GM23338 (cell line): ENCODE measurements around the gene SIDT1. TPM values are rescaled to one million over a fixed set of nuclear protein-coding genes. Genes with fewer than 3 reads are reported as not detected.

Experiments
- ATAC-seq: fragments of 200-7000 bp; cut with Tn5 transposase; 3 replicates; pipeline ENCODE4 v1.9.1; 2020
- DNase-seq: peaks from one replicate; pipeline ENCODE4 v3.0.0-alpha.2; 2015; ENCODE audit warnings: low spot score
- H2AFZ ChIP-seq: fragments of 200-600 bp; sonication (generic); 2 replicates; pipeline ENCODE4 v1.8.0; 2016; ENCODE audit warnings: antibody characterized with exemption, mild to moderate bottlenecking, moderate library complexity
- H3F3A ChIP-seq: fragments of 200-600 bp; sonication (generic); replicated peaks from 2 replicates; pipeline ENCODE4 v1.8.0; 2017; ENCODE audit warnings: antibody characterized with exemption, mixed run types, low read depth
- H3K27ac ChIP-seq: fragments of 200-600 bp; sonication (generic); 2 replicates; pipeline ENCODE4 v1.6.1; 2016; ENCODE audit warnings: low read depth
- H3K27me3 ChIP-seq: fragments of 200-600 bp; sonication (generic); 2 replicates; pipeline ENCODE4 v1.8.0; 2016; ENCODE audit warnings: mild to moderate bottlenecking, mixed run types, moderate library complexity; ENCODE audit not compliant: insufficient read depth
- H3K36me3 ChIP-seq: fragments of 200-600 bp; sonication (generic); 2 replicates; pipeline ENCODE4 v1.8.0; 2016; ENCODE audit warnings: mild to moderate bottlenecking; ENCODE audit not compliant: insufficient read depth
- H3K4me1 ChIP-seq: fragments of 200-600 bp; sonication (generic); 2 replicates; pipeline ENCODE4 v1.8.0; 2016; ENCODE audit warnings: mild to moderate bottlenecking, moderate library complexity; ENCODE audit not compliant: insufficient read depth
- H3K4me2 ChIP-seq: fragments of 200-600 bp; sonication (generic); 2 replicates; pipeline ENCODE4 v1.7.1; 2017; ENCODE audit warnings: mixed run types
- H3K4me3 ChIP-seq: fragments of 200-600 bp; sonication (generic); 2 replicates; pipeline ENCODE4 v1.6.1; 2016; ENCODE audit warnings: mixed run types
- H3K79me2 ChIP-seq: fragments of 200-600 bp; sonication (generic); replicated peaks from 2 replicates; pipeline ENCODE4 v1.8.0; 2017; ENCODE audit warnings: mild to moderate bottlenecking; ENCODE audit not compliant: insufficient read depth
- H3K9me2 ChIP-seq: fragments of 200-600 bp; sonication (generic); 2 replicates; pipeline ENCODE4 v1.8.0; 2017; ENCODE audit not compliant: insufficient read depth
- H4K20me1 ChIP-seq: fragments of 200-600 bp; sonication (generic); replicated peaks from 2 replicates; pipeline ENCODE4 v1.8.0; 2017; ENCODE audit warnings: mild to moderate bottlenecking; ENCODE audit not compliant: insufficient read depth
- H3K27ac Mint-ChIP-seq: 2 replicates; pipeline ENCODE4 v1.8.0; 2020; ENCODE audit warnings: inconsistent platforms, mild to moderate bottlenecking, moderate library complexity, mixed read lengths
- H3K27me3 Mint-ChIP-seq: 3 replicates; pipeline ENCODE4 v1.8.0; 2022; ENCODE audit warnings: low read depth, mild to moderate bottlenecking, moderate library complexity, mixed read lengths, inconsistent platforms; ENCODE audit not compliant: insufficient read depth, poor library complexity
- H3K36me3 Mint-ChIP-seq: 3 replicates; pipeline ENCODE4 v1.8.0; 2021; ENCODE audit warnings: low read depth, mild to moderate bottlenecking, inconsistent platforms, moderate library complexity, mixed read lengths
- H3K4me1 Mint-ChIP-seq: 3 replicates; pipeline ENCODE4 v1.8.0; 2020; ENCODE audit warnings: mild to moderate bottlenecking, inconsistent platforms, mixed read lengths
- H3K4me3 Mint-ChIP-seq: 3 replicates; pipeline ENCODE4 v1.8.0; 2021; ENCODE audit warnings: moderate library complexity, mild to moderate bottlenecking, inconsistent platforms, mixed read lengths
- H3K9me3 Mint-ChIP-seq: 3 replicates; pipeline ENCODE4 v1.8.0; 2020; ENCODE audit warnings: moderate library complexity, mild to moderate bottlenecking, inconsistent platforms, mixed read lengths
- CREB1 ChIP-seq: fragments of 250-450 bp; sonication (Bioruptor Pico); IDR thresholded peaks from 2 replicates; pipeline ENCODE4 v1.5.0; 2020; ENCODE audit warnings: low read depth, mild to moderate bottlenecking, moderate library complexity
- CTCF ChIP-seq, 2 experiments: fragments of 200-600 bp in 1 of 2; sonication (generic) in 1 of 2; conservative IDR thresholded peaks; 2 replicates each; pipeline versions ENCODE4 v1.5.1 to v1.6.1; 2016 to 2017; ENCODE audit warnings: antibody characterized with exemption in 2 of 2, low read depth in 2 of 2, mild to moderate bottlenecking in 2 of 2, moderate library complexity in 1 of 2
- EZH2 ChIP-seq: fragments of 200-600 bp; sonication (generic); IDR thresholded peaks from one replicate; pipeline ENCODE4 v1.8.0; 2017; ENCODE audit warnings: antibody characterized with exemption, mild to moderate bottlenecking, low read depth; ENCODE audit not compliant: unreplicated experiment
- EZH2phosphoT487 ChIP-seq: fragments of 200-600 bp; sonication (generic); IDR thresholded peaks from one replicate; pipeline ENCODE4 v1.8.1; 2018; ENCODE audit warnings: antibody characterized with exemption; ENCODE audit not compliant: unreplicated experiment
- JUNB ChIP-seq: IDR thresholded peaks from one replicate; pipeline ENCODE4 v1.6.1; 2016; ENCODE audit warnings: antibody characterized with exemption; ENCODE audit not compliant: unreplicated experiment
- NANOG ChIP-seq: IDR thresholded peaks from 2 replicates; pipeline ENCODE4 v1.6.1; 2016; ENCODE audit warnings: antibody characterized with exemption, borderline replicate concordance
- POLR2AphosphoS5 ChIP-seq: IDR thresholded peaks from 2 replicates; pipeline ENCODE4 v1.6.1; 2016; ENCODE audit warnings: antibody characterized with exemption, low read depth
- STAT1 ChIP-seq: IDR thresholded peaks from one replicate; pipeline ENCODE4 v1.6.1; 2016; ENCODE audit warnings: antibody characterized with exemption; ENCODE audit not compliant: unreplicated experiment
- ZNF114 ChIP-seq: fragments of 250-450 bp; sonication (Bioruptor Pico); IDR thresholded peaks from 2 replicates; pipeline ENCODE4 v1.5.0; 2020; ENCODE audit warnings: mild to moderate bottlenecking, moderate library complexity
- ZNF331 ChIP-seq: fragments of 250-450 bp; sonication (Bioruptor Pico); IDR thresholded peaks from 2 replicates; pipeline ENCODE4 v1.5.0; 2020; ENCODE audit warnings: low read depth, mild to moderate bottlenecking, moderate library complexity
- polyA plus RNA-seq: library from polyadenylated mRNA; unstranded; fragments of >200 nt; fragmentation: Nextera tagmentation; extraction: Ambion mirVana; gene quantifications from 2 replicates; pipeline ENCODE4 v1.2.1, GENCODE V29; 2016
- total RNA-seq: library from RNA; depleted of rRNA; stranded (reverse); fragments of >200 nt; shearing (Covaris generic); gene quantifications from 2 replicates; pipeline ENCODE4 v1.2.3, GENCODE V29; 2014
- TF ChIP-seq, protein P1 (sequence below): IDR thresholded peaks from 2 replicates; pipeline ENCODE4 v1.6.1; 2016; ENCODE audit warnings: antibody characterized with exemption
- TF ChIP-seq, protein P2 (sequence below): IDR thresholded peaks from one replicate; pipeline ENCODE4 v1.6.1; 2018; ENCODE audit warnings: antibody characterized with exemption; ENCODE audit not compliant: unreplicated experiment

The SIDT1 gene
- total and polyA plus RNA-seq, 2 experiments from 2014 or later = 0.10 TPM; not detected in 1

- Histone ChIP-seq H4K20me1 (no peaks in the 10 kb centered on the region), H3K4me3 (no peak overlapping the region), H3K4me1 (no peaks in the 10 kb centered on the region), H3F3A (no peaks in the 10 kb centered on the region), H2AFZ (no peak overlapping the region), H3K4me2 (no peak overlapping the region), H3K79me2 (no peaks in the 10 kb centered on the region), H3K9me2 (no peaks in the 10 kb centered on the region), H3K27ac (no peak overlapping the region), H3K27me3 (peaks cover 3% of the 10 kb centered on the region; the same call in 1 of the 2 replicates), H3K36me3 (no peaks in the 10 kb centered on the region)
- no peaks in the 10 kb centered on the region for H3K36me3 Mint-ChIP-seq
- ATAC-seq (peak; percentile 95), DNase-seq (peak; percentile 91)
- H3K9me3 Mint-ChIP-seq = no peaks in the 10 kb centered on the region
- no peak overlapping the region for H3K27ac Mint-ChIP-seq
- H3K4me1 Mint-ChIP-seq = peaks cover 7% of the 10 kb centered on the region; the same call in 2 of the 3 replicates
- H3K4me3 Mint-ChIP-seq = no peak overlapping the region
- H3K27me3 Mint-ChIP-seq = peaks cover 9% of the 10 kb centered on the region
- TF ChIP-seq ZNF331 (CRISPR knock-in tag) = no peak
- no peak for TF ChIP-seq NANOG
- no peak for TF ChIP-seq EZH2phosphoT487
- no peak for TF ChIP-seq POLR2AphosphoS5
- no peak for TF ChIP-seq JUNB
- peak; percentile 95 to 98 for TF ChIP-seq CTCF (conservative IDR thresholded peaks at IDR 0.05; ENCODE audit: low read depth in 2 of 2)
- no peak for TF ChIP-seq EZH2
Observed at GRCh38 chr3:113626503-113627371, 94.4 kb downstream of the SIDT1 start.

- H3K9me2 ChIP-seq = no peaks in the 10 kb centered on the region
- H3K36me3 ChIP-seq = no peaks in the 10 kb centered on the region
- TF ChIP-seq CTCF (conservative IDR thresholded peaks at IDR 0.05; ENCODE audit: low read depth in 2 of 2) = no peak
- TF ChIP-seq CREB1 (CRISPR knock-in tag) = no peak
- TF ChIP-seq, protein P1, sequence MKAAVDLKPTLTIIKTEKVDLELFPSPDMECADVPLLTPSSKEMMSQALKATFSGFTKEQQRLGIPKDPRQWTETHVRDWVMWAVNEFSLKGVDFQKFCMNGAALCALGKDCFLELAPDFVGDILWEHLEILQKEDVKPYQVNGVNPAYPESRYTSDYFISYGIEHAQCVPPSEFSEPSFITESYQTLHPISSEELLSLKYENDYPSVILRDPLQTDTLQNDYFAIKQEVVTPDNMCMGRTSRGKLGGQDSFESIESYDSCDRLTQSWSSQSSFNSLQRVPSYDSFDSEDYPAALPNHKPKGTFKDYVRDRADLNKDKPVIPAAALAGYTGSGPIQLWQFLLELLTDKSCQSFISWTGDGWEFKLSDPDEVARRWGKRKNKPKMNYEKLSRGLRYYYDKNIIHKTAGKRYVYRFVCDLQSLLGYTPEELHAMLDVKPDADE = no peak
- TF ChIP-seq, protein P2, sequence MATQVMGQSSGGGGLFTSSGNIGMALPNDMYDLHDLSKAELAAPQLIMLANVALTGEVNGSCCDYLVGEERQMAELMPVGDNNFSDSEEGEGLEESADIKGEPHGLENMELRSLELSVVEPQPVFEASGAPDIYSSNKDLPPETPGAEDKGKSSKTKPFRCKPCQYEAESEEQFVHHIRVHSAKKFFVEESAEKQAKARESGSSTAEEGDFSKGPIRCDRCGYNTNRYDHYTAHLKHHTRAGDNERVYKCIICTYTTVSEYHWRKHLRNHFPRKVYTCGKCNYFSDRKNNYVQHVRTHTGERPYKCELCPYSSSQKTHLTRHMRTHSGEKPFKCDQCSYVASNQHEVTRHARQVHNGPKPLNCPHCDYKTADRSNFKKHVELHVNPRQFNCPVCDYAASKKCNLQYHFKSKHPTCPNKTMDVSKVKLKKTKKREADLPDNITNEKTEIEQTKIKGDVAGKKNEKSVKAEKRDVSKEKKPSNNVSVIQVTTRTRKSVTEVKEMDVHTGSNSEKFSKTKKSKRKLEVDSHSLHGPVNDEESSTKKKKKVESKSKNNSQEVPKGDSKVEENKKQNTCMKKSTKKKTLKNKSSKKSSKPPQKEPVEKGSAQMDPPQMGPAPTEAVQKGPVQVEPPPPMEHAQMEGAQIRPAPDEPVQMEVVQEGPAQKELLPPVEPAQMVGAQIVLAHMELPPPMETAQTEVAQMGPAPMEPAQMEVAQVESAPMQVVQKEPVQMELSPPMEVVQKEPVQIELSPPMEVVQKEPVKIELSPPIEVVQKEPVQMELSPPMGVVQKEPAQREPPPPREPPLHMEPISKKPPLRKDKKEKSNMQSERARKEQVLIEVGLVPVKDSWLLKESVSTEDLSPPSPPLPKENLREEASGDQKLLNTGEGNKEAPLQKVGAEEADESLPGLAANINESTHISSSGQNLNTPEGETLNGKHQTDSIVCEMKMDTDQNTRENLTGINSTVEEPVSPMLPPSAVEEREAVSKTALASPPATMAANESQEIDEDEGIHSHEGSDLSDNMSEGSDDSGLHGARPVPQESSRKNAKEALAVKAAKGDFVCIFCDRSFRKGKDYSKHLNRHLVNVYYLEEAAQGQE = no peak
- TF ChIP-seq EZH2phosphoT487 = no peak
- TF ChIP-seq NANOG = no peak
- TF ChIP-seq STAT1 = no peak
- TF ChIP-seq ZNF114 (CRISPR knock-in tag) = no peak
- no peak for TF ChIP-seq EZH2
- no peak for TF ChIP-seq ZNF331 (CRISPR knock-in tag)
- TF ChIP-seq JUNB = no peak
- H3K36me3 Mint-ChIP-seq = no peaks in the 10 kb centered on the region
- H3K79me2 ChIP-seq = no peaks in the 10 kb centered on the region
- H3K4me1 ChIP-seq = no peaks in the 10 kb centered on the region
- H2AFZ ChIP-seq = no peak overlapping the region
- no peaks in the 10 kb centered on the region for H4K20me1 ChIP-seq
- H3K4me2 ChIP-seq = no peak overlapping the region
- H3K9me3 Mint-ChIP-seq = no peaks in the 10 kb centered on the region
- peaks cover 7% of the 10 kb centered on the region; the same call in 2 of the 3 replicates for H3K4me1 Mint-ChIP-seq
- H3K4me3 Mint-ChIP-seq = no peak overlapping the region
- H3K27me3 Mint-ChIP-seq = peaks cover 7% of the 10 kb centered on the region
- H3F3A ChIP-seq = no peaks in the 10 kb centered on the region
- no peak overlapping the region for H3K27ac ChIP-seq
- DNase-seq (no peak), ATAC-seq (no peak)
- H3K4me3 ChIP-seq = no peak overlapping the region
- H3K27me3 ChIP-seq = peaks cover 3% of the 10 kb centered on the region; the same call in 1 of the 2 replicates
- no peak overlapping the region for H3K27ac Mint-ChIP-seq
Observed at GRCh38 chr3:113628316-113628715, 96.0 kb downstream of the SIDT1 start.
